Measurements from ENCODE around the gene MATN3. TPM values are rescaled to one million over a fixed set of nuclear protein-coding genes. Genes with fewer than 3 reads are reported as not detected.
A peak's percentile ranks its signal among the peaks of the same experiment; 100 is the strongest.

The MATN3 gene
- total RNA-seq, 1 donor from 2014 or later, result 0.45 TPM

- peaks cover 15% of the 10 kb centered on the region for H3K4me1 Mint-ChIP-seq
- peaks cover 12% of the 10 kb centered on the region for H3K27me3 Mint-ChIP-seq (ENCODE audit: insufficient read depth, low read depth)
- no peak overlapping the region for H3K27ac Mint-ChIP-seq
- peaks cover 24% of the 10 kb centered on the region for H3K9me3 Mint-ChIP-seq
- peaks cover 4% of the 10 kb centered on the region for H3K36me3 Mint-ChIP-seq
- DNase-seq (ENCODE audit: low spot score), result no peak
- H3F3A ChIP-seq (ENCODE audit: low read depth), result peaks cover 20% of the 10 kb centered on the region
- H3K9me3 ChIP-seq (ENCODE audit: low read depth), result no peaks in the 10 kb centered on the region
- H3K79me2 ChIP-seq (ENCODE audit: low read depth), result no peaks in the 10 kb centered on the region
- peaks cover 12% of the 10 kb centered on the region for H3K4me1 ChIP-seq
- no peak overlapping the region for H3K9ac ChIP-seq
- H3K4me2 ChIP-seq, result no peak overlapping the region
- no peak for TF ChIP-seq EZH2phosphoT487 (IDR thresholded peaks at IDR 0.05)
- TF ChIP-seq CTCF (IDR thresholded peaks at IDR 0.05), result peak; percentile 11
- TF ChIP-seq EZH2 (IDR thresholded peaks at IDR 0.05), result no peak
- H4K20me1 ChIP-seq (ENCODE audit: low read depth), result peaks cover 2% of the 10 kb centered on the region
- H2AFZ ChIP-seq (replicated peaks), result no peak overlapping the region
- no peak overlapping the region for H3K4me3 ChIP-seq
- no peak overlapping the region for H3K27ac ChIP-seq
- peaks cover 36% of the 10 kb centered on the region for H3K27me3 ChIP-seq
- no peak overlapping the region for H3K4me3 Mint-ChIP-seq
- no peaks in the 10 kb centered on the region for H3K36me3 ChIP-seq
Measured at GRCh38 chr2:20016346-20016745, 3.9 kb upstream of the MATN3 start.

- no peak overlapping the region for H2AFZ ChIP-seq (replicated peaks)
- Mint-ChIP-seq H3K4me3 (no peak overlapping the region), H3K27me3 (ENCODE audit: insufficient read depth, low read depth) (peaks cover 17% of the 10 kb centered on the region), H3K4me1 (peaks cover 15% of the 10 kb centered on the region), H3K36me3 (peaks cover 4% of the 10 kb centered on the region), H3K9me3 (peaks cover 20% of the 10 kb centered on the region), H3K27ac (no peak overlapping the region)
- H3K9ac ChIP-seq, result no peak overlapping the region
- TF ChIP-seq EZH2phosphoT487 (IDR thresholded peaks at IDR 0.05) (no peak), CTCF (IDR thresholded peaks at IDR 0.05) (peak; percentile 72)
- H3K9me3 ChIP-seq (ENCODE audit: low read depth), result no peaks in the 10 kb centered on the region
- H3K4me1 ChIP-seq, result peaks cover 12% of the 10 kb centered on the region
- H3K4me2 ChIP-seq, result no peak overlapping the region
- DNase-seq (ENCODE audit: low spot score), result peak; percentile 46
- H3K4me3 ChIP-seq, result no peak overlapping the region
- peaks cover 2% of the 10 kb centered on the region for H4K20me1 ChIP-seq (ENCODE audit: low read depth)
- peaks cover 22% of the 10 kb centered on the region for H3F3A ChIP-seq (ENCODE audit: low read depth)
- no peaks in the 10 kb centered on the region for H3K36me3 ChIP-seq
- no peak overlapping the region for H3K27ac ChIP-seq
- peaks cover 44% of the 10 kb centered on the region for H3K27me3 ChIP-seq
- no peaks in the 10 kb centered on the region for H3K79me2 ChIP-seq (ENCODE audit: low read depth)
Measured at GRCh38 chr2:20015482-20016083, 3.1 kb upstream of the MATN3 start.

DNA sequence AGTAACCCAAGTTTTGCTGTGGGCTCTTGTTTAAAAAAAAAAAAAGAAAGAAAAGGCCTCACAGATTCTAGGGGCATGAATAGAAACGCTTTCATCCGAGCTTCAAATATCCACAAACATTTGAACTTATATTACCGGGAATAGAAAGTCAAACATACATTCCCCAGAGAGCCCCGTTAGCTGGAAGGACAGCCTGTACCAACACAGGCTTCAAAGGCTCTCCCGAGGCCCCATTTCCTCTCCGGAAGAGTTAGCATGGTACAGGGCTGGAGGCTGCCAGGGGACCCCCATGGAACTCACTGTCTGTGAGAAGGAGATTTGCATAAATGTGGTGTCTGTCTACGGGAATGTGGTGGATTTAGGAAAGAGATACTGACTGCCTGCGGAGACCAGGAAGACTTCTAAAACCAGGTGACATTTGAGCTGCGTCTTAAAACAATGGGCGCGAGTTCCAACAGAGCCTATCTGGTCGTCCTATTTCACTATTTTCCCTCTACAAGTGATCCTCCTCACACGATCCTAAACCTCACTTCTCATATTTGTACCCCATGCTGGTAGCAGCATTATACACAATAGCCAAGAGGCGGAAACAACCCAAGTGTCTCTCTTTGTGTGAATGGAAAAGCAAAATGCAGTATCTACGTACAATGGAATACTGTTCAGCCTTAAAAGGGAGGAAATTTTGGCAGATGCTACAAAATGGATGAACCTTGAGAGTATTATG is 820 bp upstream of the MATN3 start:
- Mint-ChIP-seq H3K9me3 (peaks cover 11% of the 10 kb centered on the region), H3K4me1 (peaks cover 15% of the 10 kb centered on the region), H3K36me3 (peaks cover 3% of the 10 kb centered on the region), H3K4me3 (peak overlapping the region; percentile 85), H3K27me3 (ENCODE audit: insufficient read depth, low read depth) (peaks cover 17% of the 10 kb centered on the region), H3K27ac (no peak overlapping the region)
- TF ChIP-seq EZH2 (IDR thresholded peaks at IDR 0.05), result no peak
- no peak for TF ChIP-seq CTCF (IDR thresholded peaks at IDR 0.05)
- TF ChIP-seq EZH2phosphoT487 (IDR thresholded peaks at IDR 0.05), result no peak
- peaks cover 2% of the 10 kb centered on the region for H4K20me1 ChIP-seq (ENCODE audit: low read depth)
- H3K27me3 ChIP-seq, result peaks cover 60% of the 10 kb centered on the region
- H3K4me1 ChIP-seq, result peaks cover 12% of the 10 kb centered on the region
- no peak overlapping the region for H3K27ac ChIP-seq
- peaks cover 22% of the 10 kb centered on the region for H3F3A ChIP-seq (ENCODE audit: low read depth)
- H3K36me3 ChIP-seq, result no peaks in the 10 kb centered on the region
- H3K4me2 ChIP-seq, result peak overlapping the region; percentile 98
- H2AFZ ChIP-seq (replicated peaks), result peak overlapping the region; percentile 91
- H3K4me3 ChIP-seq, result peak overlapping the region; percentile 67
- no peak overlapping the region for H3K9ac ChIP-seq
- no peaks in the 10 kb centered on the region for H3K9me3 ChIP-seq (ENCODE audit: low read depth)
- H3K79me2 ChIP-seq (ENCODE audit: low read depth), result no peaks in the 10 kb centered on the region
- peak; percentile 37 for DNase-seq (ENCODE audit: low spot score)
